ENCODE measurements around the gene CCDC74B.
"Not testable (repeated sequence)": the region's sequence is repeated elsewhere in the genome, so short reads cannot be mapped to it uniquely, and the experiment has no call there.

Gene CCDC74B

GRCh38 chr2:130145006-130145414 lies at the start of gene CCDC74B:
Gene CCDC74B, minus strand, starts transcription at chr2:130145112. Its CDS starts 116 bp downstream, at chr2:130144996.
- not testable (repeated sequence) for H3K9me3 Mint-ChIP-seq, H3K36me3 Mint-ChIP-seq
- peak within 1 kb of the TSS; percentile 75 for H3K27ac Mint-ChIP-seq
- peak within 1 kb of the TSS; percentile 82 for H3K4me3 Mint-ChIP-seq
- H3K4me1 Mint-ChIP-seq = peaks cover 18% of the 10 kb centered on the region
- ATAC-seq = peak; percentile 86
- H3K27me3 Mint-ChIP-seq = peaks cover 15% of the 10 kb centered on the region

DNA sequence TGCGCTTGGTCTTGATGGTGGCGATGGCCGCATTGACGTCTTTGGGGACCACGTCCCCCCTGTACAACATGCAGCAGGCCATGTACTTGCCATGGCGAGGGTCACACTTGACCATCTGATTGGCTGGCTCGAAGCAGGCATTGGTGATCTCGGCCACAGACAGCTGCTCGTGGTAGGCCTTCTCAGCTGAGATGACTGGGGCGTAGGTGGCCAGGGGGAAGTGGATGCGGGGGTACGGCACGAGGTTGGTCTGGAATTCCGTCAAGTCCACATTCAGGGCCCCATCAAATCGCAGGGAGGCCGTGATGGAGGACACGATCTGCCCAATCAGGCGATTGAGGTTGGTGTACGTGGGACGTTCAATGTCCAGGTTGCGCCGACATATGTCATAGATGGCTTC lies 48.9 kb upstream of the CCDC74B start:
- not testable (repeated sequence) for H3K4me3 Mint-ChIP-seq, ATAC-seq, H3K27ac Mint-ChIP-seq, H3K4me1 Mint-ChIP-seq, H3K9me3 Mint-ChIP-seq, H3K27me3 Mint-ChIP-seq
- peaks cover 11% of the 10 kb centered on the region for H3K36me3 Mint-ChIP-seq

GRCh38 chr2:130192451-130192850 lies 47.5 kb upstream of the CCDC74B start:
- not testable (repeated sequence) for H3K27ac Mint-ChIP-seq, ATAC-seq, H3K27me3 Mint-ChIP-seq, H3K4me1 Mint-ChIP-seq, H3K4me3 Mint-ChIP-seq, H3K9me3 Mint-ChIP-seq
- peaks cover 11% of the 10 kb centered on the region for H3K36me3 Mint-ChIP-seq

DNA sequence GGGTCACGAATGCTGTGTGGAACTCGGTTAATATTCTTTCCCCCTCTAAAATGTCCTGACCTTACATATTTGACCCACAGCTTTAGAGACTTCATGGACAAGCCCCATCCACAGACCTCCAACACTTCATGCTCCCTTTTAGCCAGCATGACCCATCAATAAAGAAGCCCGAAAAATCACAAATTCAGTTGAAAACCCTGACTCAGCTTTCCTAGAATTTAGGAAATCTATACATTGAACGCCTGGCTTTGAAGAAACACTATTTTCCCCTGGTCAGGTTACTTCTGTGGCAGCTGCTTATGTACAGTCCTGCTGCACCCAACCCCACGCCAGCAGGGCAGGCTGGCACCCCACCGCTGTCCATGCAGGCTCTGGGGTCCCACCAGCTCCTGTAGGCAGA lies 46.4 kb upstream of the CCDC74B start:
- H3K9me3 Mint-ChIP-seq, H3K4me1 Mint-ChIP-seq, H3K27me3 Mint-ChIP-seq, H3K27ac Mint-ChIP-seq, ATAC-seq, H3K4me3 Mint-ChIP-seq: not testable (repeated sequence)
- H3K36me3 Mint-ChIP-seq = peaks cover 11% of the 10 kb centered on the region

GRCh38 chr2:130190237-130190636 lies 45.3 kb upstream of the CCDC74B start:
- no peak for ATAC-seq
- peaks cover 11% of the 10 kb centered on the region for H3K36me3 Mint-ChIP-seq
- H3K4me1 Mint-ChIP-seq = peaks cover 12% of the 10 kb centered on the region
- no peak overlapping the region for H3K27ac Mint-ChIP-seq
- no peaks in the 10 kb centered on the region for H3K27me3 Mint-ChIP-seq
- H3K9me3 Mint-ChIP-seq = no peaks in the 10 kb centered on the region
- H3K4me3 Mint-ChIP-seq = no peak overlapping the region

DNA sequence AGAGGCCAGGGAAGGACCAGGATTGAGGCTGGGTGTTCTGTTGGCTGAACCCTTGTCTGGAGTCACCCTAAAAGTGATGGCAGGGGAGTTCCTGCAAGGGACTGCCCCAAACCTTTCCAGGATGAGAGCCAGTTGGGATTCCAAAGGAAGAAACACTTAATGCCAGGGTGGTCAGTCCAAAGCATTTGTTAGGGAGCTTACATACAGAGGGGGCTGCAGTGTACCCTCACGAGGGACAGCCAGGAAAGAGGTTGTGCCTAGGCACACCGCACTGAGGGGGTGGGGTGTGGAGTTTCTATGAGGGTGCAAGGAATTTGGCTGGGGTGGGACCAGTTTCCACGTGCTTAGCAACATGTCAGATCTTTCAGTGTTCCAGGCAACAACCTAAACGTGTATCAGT lies 44.0 kb upstream of the CCDC74B start:
- H3K9me3 Mint-ChIP-seq, H3K4me3 Mint-ChIP-seq, ATAC-seq, H3K27me3 Mint-ChIP-seq, H3K27ac Mint-ChIP-seq: not testable (repeated sequence)
- H3K4me1 Mint-ChIP-seq = peaks cover 21% of the 10 kb centered on the region
- H3K36me3 Mint-ChIP-seq = peaks cover 11% of the 10 kb centered on the region

- H3K4me3 Mint-ChIP-seq, H3K27me3 Mint-ChIP-seq, H3K9me3 Mint-ChIP-seq, ATAC-seq, H3K27ac Mint-ChIP-seq: not testable (repeated sequence)
- peaks cover 29% of the 10 kb centered on the region for H3K4me1 Mint-ChIP-seq
- peaks cover 11% of the 10 kb centered on the region for H3K36me3 Mint-ChIP-seq
Measured at GRCh38 chr2:130187859-130188792, 43.2 kb upstream of the CCDC74B start.

DNA sequence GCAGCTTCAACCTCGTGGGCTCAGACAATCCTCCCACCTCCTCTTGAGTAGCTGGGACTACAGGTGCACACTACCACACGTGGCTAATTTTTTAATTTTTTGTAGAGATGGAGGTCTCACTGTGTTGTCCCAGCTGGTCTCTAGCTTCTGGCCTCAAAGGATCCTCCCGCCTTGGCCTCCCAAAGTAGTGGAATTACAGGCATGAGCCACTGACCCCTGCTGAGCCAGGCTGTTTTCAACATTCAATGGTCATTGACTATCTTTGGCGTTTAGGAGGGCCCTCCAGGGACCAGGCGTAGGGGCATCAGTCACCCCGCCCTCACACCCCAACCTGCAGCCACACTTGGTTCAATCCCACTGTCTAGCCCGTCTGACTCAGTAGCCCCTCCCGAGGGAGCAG lies 42.4 kb upstream of the CCDC74B start:
- peaks cover 11% of the 10 kb centered on the region for H3K36me3 Mint-ChIP-seq
- no peak overlapping the region for H3K27ac Mint-ChIP-seq
- no peaks in the 10 kb centered on the region for H3K27me3 Mint-ChIP-seq
- no peak overlapping the region for H3K4me3 Mint-ChIP-seq
- no peaks in the 10 kb centered on the region for H3K9me3 Mint-ChIP-seq
- no peak for ATAC-seq
- peaks cover 32% of the 10 kb centered on the region for H3K4me1 Mint-ChIP-seq

- ATAC-seq = no peak
- peaks cover 32% of the 10 kb centered on the region for H3K4me1 Mint-ChIP-seq
- H3K27me3 Mint-ChIP-seq = no peaks in the 10 kb centered on the region
- H3K36me3 Mint-ChIP-seq = peaks cover 5% of the 10 kb centered on the region
- H3K4me3 Mint-ChIP-seq = no peak overlapping the region
- H3K9me3 Mint-ChIP-seq = no peaks in the 10 kb centered on the region
- H3K27ac Mint-ChIP-seq = peak overlapping the region; percentile 42
Measured at GRCh38 chr2:130186391-130186790, 41.5 kb upstream of the CCDC74B start.

DNA sequence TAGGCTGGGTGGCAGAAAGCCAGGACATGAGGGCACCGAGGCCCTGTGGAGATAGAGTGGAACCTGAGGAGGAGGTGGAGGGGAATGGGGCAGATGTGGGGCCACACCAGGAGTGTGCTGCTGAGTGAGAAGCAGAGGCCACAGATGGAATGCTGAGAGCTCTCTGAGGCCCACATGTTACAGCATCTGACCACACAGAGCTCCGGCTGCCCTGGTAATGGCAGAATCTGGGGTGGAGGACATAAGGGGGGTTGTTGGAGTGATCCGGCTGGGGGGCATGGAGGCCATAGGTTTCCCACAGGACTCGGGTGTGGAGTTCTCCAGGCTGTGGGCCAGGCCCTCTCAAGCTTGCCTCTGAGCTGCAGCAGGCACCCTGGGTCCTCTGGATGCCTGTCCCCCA lies 41.0 kb upstream of the CCDC74B start:
- Mint-ChIP-seq H3K4me3 (no peak overlapping the region), H3K36me3 (no peaks in the 10 kb centered on the region), H3K4me1 (peaks cover 35% of the 10 kb centered on the region), H3K27ac (peak overlapping the region; percentile 42), H3K27me3 (no peaks in the 10 kb centered on the region), H3K9me3 (no peaks in the 10 kb centered on the region)
- no peak for ATAC-seq

DNA sequence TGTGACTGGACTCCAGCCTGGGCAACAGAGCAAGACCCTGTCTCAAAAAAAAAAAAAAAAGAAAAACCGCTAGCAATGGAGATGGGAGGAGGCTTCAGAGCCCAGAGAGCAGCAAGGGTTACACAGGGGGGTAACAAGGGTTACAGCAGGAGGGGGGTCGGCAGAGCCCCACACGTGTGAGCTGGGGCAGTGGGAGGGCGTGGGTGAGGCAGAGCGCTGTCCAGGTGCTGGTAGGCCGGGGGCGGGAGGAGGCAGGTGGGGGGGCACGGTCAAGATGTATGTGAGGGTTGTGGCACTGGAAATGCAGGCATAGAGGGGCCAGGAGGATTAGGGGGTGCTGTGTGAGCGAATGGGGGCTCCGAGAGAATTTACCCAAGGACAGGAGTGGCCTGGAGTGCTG lies 40.5 kb upstream of the CCDC74B start:
- Mint-ChIP-seq H3K27me3 (no peaks in the 10 kb centered on the region), H3K4me3 (no peak overlapping the region), H3K36me3 (no peaks in the 10 kb centered on the region), H3K4me1 (peaks cover 39% of the 10 kb centered on the region), H3K27ac (peak overlapping the region; percentile 42), H3K9me3 (no peaks in the 10 kb centered on the region)
- ATAC-seq = no peak

GRCh38 chr2:130183512-130184373 lies 38.8 kb upstream of the CCDC74B start:
- no peak for ATAC-seq
- Mint-ChIP-seq H3K4me1 (peaks cover 49% of the 10 kb centered on the region), H3K4me3 (peak overlapping the region; percentile 72), H3K36me3 (no peaks in the 10 kb centered on the region), H3K27me3 (no peaks in the 10 kb centered on the region), H3K9me3 (no peaks in the 10 kb centered on the region), H3K27ac (peak overlapping the region; percentile 69)

DNA sequence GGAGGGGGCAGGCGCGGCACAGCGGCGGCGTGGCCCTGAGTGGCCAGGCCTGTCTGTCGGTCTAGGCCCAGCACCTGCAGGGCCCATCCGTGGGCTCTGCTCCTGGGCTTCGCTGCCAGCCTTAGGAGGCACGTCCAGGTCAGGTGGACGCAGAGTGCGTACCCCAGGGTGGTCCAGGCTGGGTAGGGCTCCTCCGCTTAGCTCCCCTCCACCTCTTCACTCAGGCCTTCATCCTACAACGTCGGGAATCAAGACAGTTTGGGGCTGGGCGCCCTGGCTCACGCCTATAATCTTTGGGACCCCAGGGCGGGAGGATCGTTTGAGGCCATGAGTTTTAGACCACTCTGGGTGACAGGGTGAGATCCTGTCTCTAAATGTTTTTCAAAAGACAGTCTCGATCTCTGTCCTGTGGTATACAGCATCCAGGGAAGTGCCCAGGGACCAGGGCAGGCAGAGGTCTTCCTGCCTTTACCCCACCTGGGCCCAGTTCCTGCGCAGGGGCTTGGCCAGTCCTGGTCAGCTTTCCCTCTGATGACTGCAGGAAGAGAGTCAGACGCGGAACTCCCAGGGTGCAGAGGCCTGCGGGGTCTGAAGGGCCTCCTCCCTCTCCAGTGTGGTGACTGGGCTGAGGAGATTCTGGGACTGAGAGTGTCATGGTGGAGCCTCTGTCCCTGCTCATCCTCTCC lies 38.1 kb upstream of the CCDC74B start:
- Mint-ChIP-seq H3K4me3 (peak overlapping the region; percentile 72), H3K4me1 (peaks cover 50% of the 10 kb centered on the region), H3K27ac (peak overlapping the region; percentile 69)
- not testable (repeated sequence) for H3K36me3 Mint-ChIP-seq, H3K27me3 Mint-ChIP-seq, H3K9me3 Mint-ChIP-seq
- peak; percentile 6 for ATAC-seq

DNA sequence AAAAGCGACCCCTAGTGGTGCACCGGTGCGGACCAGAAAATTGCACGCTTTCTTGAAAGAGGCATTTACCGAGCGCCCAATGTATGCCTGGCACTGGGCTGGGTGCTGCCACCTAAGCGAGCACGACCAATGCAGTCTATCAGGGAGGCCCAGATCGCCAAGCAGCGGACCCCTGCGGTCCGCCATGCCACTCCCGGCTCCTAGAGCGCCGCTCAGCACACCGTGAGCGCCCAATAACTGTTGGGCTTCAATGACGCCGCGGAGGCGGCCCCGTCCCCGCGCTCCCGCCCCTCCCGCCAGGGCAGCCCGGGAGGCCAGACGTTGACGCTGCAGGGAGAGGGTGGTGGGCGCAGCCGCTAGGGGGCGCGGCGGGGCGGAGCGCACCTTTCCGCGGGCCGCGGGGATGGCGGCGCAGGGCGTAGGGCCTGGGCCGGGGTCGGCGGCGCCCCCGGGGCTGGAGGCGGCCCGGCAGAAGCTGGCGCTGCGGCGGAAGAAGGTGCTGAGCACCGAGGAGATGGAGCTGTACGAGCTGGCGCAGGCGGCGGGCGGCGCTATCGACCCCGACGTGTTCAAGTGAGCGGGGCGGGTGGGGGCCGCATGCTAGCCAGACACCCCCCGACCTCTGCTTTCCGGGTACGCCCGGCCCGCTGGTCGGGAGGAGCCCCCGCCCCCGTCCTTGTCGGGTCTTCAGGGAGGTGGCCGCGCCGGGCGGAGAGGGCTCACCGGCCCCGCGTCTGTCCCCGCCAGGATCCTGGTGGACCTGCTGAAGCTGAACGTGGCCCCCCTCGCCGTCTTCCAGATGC lies 37.2 kb upstream of the CCDC74B start, which contains the start of gene MZT2B:
Gene MZT2B (plus strand): TSS at position 383 of the 803 bp plus-strand sequence. CDS start 21 bp downstream, at position 404.
- Mint-ChIP-seq H3K4me1 (peaks cover 54% of the 10 kb centered on the region), H3K4me3 (peak within 1 kb of the TSS; percentile 87), H3K27ac (peak within 1 kb of the TSS; percentile 85)
- H3K27me3 Mint-ChIP-seq, H3K9me3 Mint-ChIP-seq, H3K36me3 Mint-ChIP-seq: not testable (repeated sequence)
- ATAC-seq = peak; percentile 94
